CD4-positive, alpha-beta T cell (primary cell): ENCODE results near the gene CASZ1. TPM values are rescaled to one million over a fixed set of nuclear protein-coding genes. Genes with fewer than 3 reads are reported as not detected.

Experiments
- ATAC-seq: fragments of 200-7000 bp; cut with Tn5 transposase; one replicate; pipeline ENCODE4 v1.10.0; 2022; ENCODE audit warnings: mild to moderate bottlenecking; ENCODE audit not compliant: poor library complexity
- CTCF ChIA-PET: fragments of 350-600 bp; sonication (Branson Sonifier 250); formaldehyde crosslinking; loops from one replicate; lab custom pipeline; 2021; ENCODE audit warnings: antibody characterized with exemption, inconsistent platforms; lab: Charles Lee
- POLR2A ChIA-PET: fragments of 350-600 bp; sonication (Branson Sonifier 250); formaldehyde crosslinking; loops from one replicate; lab custom pipeline; 2021; ENCODE audit warnings: antibody characterized with exemption, inconsistent platforms; lab: Charles Lee
- DNase-seq, 14 experiments: peaks; one replicate each; pipeline ENCODE4 v3.0.0-alpha.2; 2013 to 2020; ENCODE audit warnings: mixed read lengths in 2 of 14
- H3K27ac ChIP-seq, 2 donors: one replicate each; pipeline versions ENCODE4 v1.5.1 to v1.7.0; 2013; ENCODE audit warnings: low read length in 2 of 2, low read depth in 1 of 2, mild to moderate bottlenecking in 1 of 2
- H3K27me3 ChIP-seq, 2 experiments: 1 replicate in 1 of 2; 2 replicates in 1 of 2; pipeline versions ENCODE4 v1.6.1 to v1.7.0; 2013; ENCODE audit warnings: low read length in 2 of 2, control low read depth in 1 of 2, mild to moderate bottlenecking in 1 of 2, moderate library complexity in 1 of 2; ENCODE audit not compliant: insufficient read depth in 2 of 2, control insufficient read depth in 1 of 2
- H3K36me3 ChIP-seq: one replicate; pipeline ENCODE4 v1.6.1; 2013; ENCODE audit warnings: low read length, control low read depth; ENCODE audit not compliant: insufficient read depth
- H3K4me1 ChIP-seq: one replicate; pipeline ENCODE4 v1.6.1; 2013; ENCODE audit warnings: low read length, control low read depth; ENCODE audit not compliant: insufficient read depth
- H3K4me3 ChIP-seq: one replicate; pipeline ENCODE4 v1.5.1; 2013; ENCODE audit warnings: mild to moderate bottlenecking, low read length, moderate library complexity
- H3K9me3 ChIP-seq, 2 experiments: 1 replicate in 1 of 2; 2 replicates in 1 of 2; pipeline versions ENCODE4 v1.6.1 to v1.7.0; 2013; ENCODE audit warnings: low read length in 2 of 2, mild to moderate bottlenecking in 2 of 2, control low read depth in 1 of 2, moderate library complexity in 1 of 2; ENCODE audit not compliant: control insufficient read depth in 1 of 2, insufficient read depth in 1 of 2
- H3K27ac Mint-ChIP-seq: one replicate; pipeline ENCODE4 v1.8.0; 2020; ENCODE audit warnings: mixed read lengths
- H3K27me3 Mint-ChIP-seq: one replicate; pipeline ENCODE4 v1.8.0; 2021; ENCODE audit warnings: mixed read lengths
- H3K36me3 Mint-ChIP-seq: one replicate; pipeline ENCODE4 v1.8.0; 2021; ENCODE audit warnings: low read depth, mixed read lengths
- H3K4me1 Mint-ChIP-seq: one replicate; pipeline ENCODE4 v1.8.0; 2021; ENCODE audit warnings: low read depth, mixed read lengths
- H3K4me3 Mint-ChIP-seq: one replicate; pipeline ENCODE4 v1.8.0; 2020; ENCODE audit warnings: mild to moderate bottlenecking, mixed read lengths
- H3K9me3 Mint-ChIP-seq: one replicate; pipeline ENCODE4 v1.8.0; 2020; ENCODE audit warnings: mixed read lengths
- intact Hi-C, 2 experiments: fragments of 100-400 bp; cut with DNase I in 1 of 2; cut with micrococcal nuclease in 1 of 2; formaldehyde crosslinking; loops; one replicate each; pipeline versions ENCODE4 v1.15.1 to v1.9.0; 2023 to 2025; cut with DNase I, micrococcal nuclease
- total RNA-seq, 174 experiments: library from RNA in 2 of 174; stranded (reverse) in 2 of 174; gene quantifications; one replicate each; pipeline ENCODE4 v1.2.3 and lab custom pipeline; 2021 to 2026
- TF ChIP-seq, protein P1 (sequence below): fragments of 200-600 bp; IDR thresholded peaks from one replicate; pipeline ENCODE4 v1.8.0; 2022; ENCODE audit warnings: antibody characterized with exemption, mild to moderate bottlenecking

The CASZ1 gene
- total RNA-seq, 2 experiments from 2014 or later, result 21.8 to 22.8 TPM

DNA sequence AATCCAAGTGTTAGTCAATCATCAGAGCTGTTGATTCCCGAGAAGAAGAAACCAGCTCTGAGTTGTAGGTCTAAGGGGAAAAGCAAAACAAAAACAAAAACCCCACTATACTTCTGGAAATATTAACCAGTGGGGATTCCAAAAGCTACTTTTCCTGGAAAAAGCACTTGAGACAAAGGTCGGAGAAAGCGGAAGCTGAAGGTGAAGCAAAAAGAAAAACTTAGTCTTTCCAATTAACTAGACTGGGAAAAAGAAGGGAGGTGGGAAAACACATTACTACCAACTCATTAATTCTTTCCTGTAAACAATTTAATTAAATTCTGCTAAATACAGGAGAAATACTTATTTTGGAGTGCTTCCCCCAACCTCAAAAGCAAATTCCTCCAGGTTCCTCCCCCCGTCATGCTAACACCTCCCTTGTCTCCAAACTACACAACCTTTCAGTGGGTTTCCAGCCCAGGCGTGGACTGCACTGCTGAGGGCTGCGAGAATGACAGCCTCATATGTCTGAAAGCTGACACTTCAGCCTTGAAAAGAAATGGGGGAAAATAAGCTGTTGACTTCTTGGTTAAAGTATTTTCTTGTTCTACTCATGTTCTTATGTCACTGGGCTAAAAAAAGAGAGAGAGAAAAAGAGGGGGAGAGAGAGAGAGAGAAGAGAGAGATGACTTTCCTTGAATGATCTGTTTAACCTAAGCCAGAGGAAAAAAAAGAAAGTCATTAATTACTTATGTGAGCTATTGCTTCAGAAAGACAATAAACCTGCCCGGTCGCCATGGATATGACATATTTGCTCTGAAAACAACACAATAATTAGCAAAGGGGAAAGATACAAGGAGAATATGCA, 5.1 kb downstream of the CASZ1 start:
- Histone ChIP-seq H3K9me3 (peaks cover 0 to 11% of the 10 kb centered on the region in 2 experiments), H3K27ac (no peak overlapping the region), H3K36me3 (no peaks in the 10 kb centered on the region), H3K4me1 (peaks cover 20% of the 10 kb centered on the region), H3K27me3 (peaks cover 25 to 78% of the 10 kb centered on the region in 2 experiments), H3K4me3 (no peak overlapping the region)
- DNase-seq, result no peak
- no peak for ATAC-seq
- TF ChIP-seq, protein P1, sequence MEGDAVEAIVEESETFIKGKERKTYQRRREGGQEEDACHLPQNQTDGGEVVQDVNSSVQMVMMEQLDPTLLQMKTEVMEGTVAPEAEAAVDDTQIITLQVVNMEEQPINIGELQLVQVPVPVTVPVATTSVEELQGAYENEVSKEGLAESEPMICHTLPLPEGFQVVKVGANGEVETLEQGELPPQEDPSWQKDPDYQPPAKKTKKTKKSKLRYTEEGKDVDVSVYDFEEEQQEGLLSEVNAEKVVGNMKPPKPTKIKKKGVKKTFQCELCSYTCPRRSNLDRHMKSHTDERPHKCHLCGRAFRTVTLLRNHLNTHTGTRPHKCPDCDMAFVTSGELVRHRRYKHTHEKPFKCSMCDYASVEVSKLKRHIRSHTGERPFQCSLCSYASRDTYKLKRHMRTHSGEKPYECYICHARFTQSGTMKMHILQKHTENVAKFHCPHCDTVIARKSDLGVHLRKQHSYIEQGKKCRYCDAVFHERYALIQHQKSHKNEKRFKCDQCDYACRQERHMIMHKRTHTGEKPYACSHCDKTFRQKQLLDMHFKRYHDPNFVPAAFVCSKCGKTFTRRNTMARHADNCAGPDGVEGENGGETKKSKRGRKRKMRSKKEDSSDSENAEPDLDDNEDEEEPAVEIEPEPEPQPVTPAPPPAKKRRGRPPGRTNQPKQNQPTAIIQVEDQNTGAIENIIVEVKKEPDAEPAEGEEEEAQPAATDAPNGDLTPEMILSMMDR, result no peak
- Mint-ChIP-seq H3K9me3 (no peaks in the 10 kb centered on the region), H3K27ac (no peak overlapping the region), H3K4me1 (peaks cover 14% of the 10 kb centered on the region), H3K36me3 (no peaks in the 10 kb centered on the region), H3K4me3 (no peak overlapping the region), H3K27me3 (peaks cover 44% of the 10 kb centered on the region)
- POLR2A ChIA-PET, result no interaction called here
- CTCF ChIA-PET, result no interaction called here
- intact Hi-C loops, result no loop called here

DNA sequence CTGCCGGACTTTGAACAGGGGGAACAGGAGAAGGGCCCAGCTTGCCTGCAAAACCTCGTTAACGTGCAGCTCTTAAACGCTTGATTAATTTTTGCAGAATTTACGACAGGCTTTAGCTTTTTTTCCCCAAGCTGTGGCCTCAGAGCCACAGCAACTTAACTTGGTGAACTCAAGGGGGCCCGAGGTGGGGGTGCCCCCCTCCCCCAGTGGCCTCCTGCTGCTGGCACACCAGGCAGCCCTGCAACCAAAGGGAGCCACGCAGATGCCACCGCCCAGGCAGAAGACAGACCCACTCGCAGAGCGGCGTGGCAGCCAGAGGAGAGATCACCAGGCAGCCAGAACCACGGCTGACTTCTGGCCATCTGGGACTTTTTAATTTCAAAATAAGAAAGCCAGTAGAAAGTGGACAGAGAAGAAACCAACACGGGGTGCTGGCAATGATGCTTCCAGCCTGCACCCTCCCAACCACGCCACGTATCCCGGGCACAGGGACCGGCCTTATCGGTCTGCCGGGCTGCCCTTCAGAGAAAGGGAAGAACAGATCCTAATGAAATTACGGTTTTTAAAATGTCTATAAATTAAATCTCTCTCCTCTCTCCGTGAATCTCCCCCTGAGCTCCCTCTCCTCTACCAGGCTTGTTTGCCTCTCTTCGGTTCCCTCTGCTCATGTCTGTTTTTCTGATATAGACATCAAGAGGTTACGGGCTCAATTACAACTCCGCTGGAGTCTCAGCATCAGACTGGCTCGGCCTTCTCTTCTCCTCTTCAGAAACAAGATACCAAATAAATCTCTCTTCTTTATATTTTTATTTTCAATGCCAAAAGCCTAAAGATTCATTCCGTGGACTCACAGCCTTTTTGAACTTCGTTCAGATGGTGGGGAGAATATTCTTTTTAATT, 6.4 kb downstream of the CASZ1 start:
- ChIA-PET CTCF (no interaction called here), POLR2A (no interaction called here)
- no peak overlapping the region for H3K27ac Mint-ChIP-seq
- peaks cover 48% of the 10 kb centered on the region for H3K27me3 Mint-ChIP-seq
- H3K4me1 ChIP-seq, result peaks cover 13% of the 10 kb centered on the region
- ATAC-seq (no peak), DNase-seq (no peak)
- peaks cover 24 to 72% of the 10 kb centered on the region in 2 experiments for H3K27me3 ChIP-seq
- intact Hi-C loops, result no loop called here
- no peaks in the 10 kb centered on the region for H3K9me3 Mint-ChIP-seq
- no peak overlapping the region for H3K4me3 ChIP-seq
- H3K9me3 ChIP-seq, result peaks cover 0 to 6% of the 10 kb centered on the region in 2 experiments
- TF ChIP-seq, protein P1, result no peak
- no peaks in the 10 kb centered on the region for H3K36me3 ChIP-seq
- H3K27ac ChIP-seq, result no peak overlapping the region
- H3K36me3 Mint-ChIP-seq, result no peaks in the 10 kb centered on the region
- H3K4me1 Mint-ChIP-seq, result peaks cover 10% of the 10 kb centered on the region
- no peak overlapping the region for H3K4me3 Mint-ChIP-seq

DNA sequence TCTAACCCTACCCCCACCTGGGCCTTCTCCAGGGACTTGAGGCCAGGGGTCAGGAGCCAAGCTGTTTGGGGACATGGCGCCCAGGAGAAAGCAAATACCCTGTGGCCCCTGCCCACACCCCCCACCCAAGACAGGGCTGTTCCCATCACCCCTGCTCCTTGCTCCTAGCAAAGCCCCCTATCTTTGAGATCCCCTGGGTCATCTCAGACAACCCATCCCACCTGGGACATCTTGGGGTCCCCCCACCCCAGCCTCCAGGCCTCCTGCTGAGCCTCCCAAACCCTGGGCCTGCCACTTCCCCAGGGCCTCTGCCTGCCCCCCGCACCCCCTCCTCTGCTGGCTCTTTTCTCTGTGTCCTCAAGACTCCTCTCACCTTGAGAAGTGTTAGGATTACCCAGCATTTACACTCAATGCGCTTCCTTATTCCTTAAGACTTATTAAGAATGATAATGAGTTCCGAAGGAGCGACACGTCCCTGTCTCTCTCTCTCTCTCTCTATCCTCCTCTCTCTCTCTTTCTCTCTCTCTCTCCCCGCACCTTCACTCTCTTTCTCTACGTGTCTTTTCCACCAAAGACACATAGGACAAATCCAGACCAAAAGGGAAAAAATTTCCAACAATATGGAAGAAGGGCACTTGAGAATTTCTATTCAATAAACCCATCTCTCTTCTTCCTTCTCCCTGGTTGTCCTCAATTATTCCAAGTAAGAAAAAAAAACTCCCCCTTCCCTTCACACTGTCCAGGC, 7.2 kb downstream of the CASZ1 start:
- Mint-ChIP-seq H3K36me3 (no peaks in the 10 kb centered on the region), H3K4me3 (no peak overlapping the region)
- POLR2A ChIA-PET, result no interaction called here

More for the DNA sequence above, 7.2 kb downstream of the CASZ1 start:
- Mint-ChIP-seq H3K27me3 (peaks cover 47% of the 10 kb centered on the region), H3K4me1 (peaks cover 9% of the 10 kb centered on the region), H3K9me3 (no peaks in the 10 kb centered on the region), H3K27ac (no peak overlapping the region)
- H3K4me3 ChIP-seq, result no peak overlapping the region
- intact Hi-C loops, result no loop called here
- no peak for DNase-seq
- H3K27ac ChIP-seq, result no peak overlapping the region
- peaks cover 0 to 6% of the 10 kb centered on the region in 2 experiments for H3K9me3 ChIP-seq
- TF ChIP-seq, protein P1, result no peak
- peaks cover 18 to 67% of the 10 kb centered on the region in 2 experiments for H3K27me3 ChIP-seq
- CTCF ChIA-PET, result interaction anchor here (0.5 kb wide), 1 partner anchor 303 kb away, joined by 3 read pairs; no protein-coding TSS in a partner anchor
- no peak for ATAC-seq
- peaks cover 6% of the 10 kb centered on the region for H3K4me1 ChIP-seq
- H3K36me3 ChIP-seq, result no peaks in the 10 kb centered on the region
